ENCODE results near the gene CFAP92. TPM values are rescaled to one million over a fixed set of nuclear protein-coding genes. Genes with fewer than 3 reads are reported as not detected.

CFAP92 gene
- total RNA-seq, 1 donor from 2014 or later = not detected

- no peak for ATAC-seq (ENCODE audit: poor library complexity)
- DNase-seq = no peak
- intact Hi-C loops (cut with DNase I) = no loop called here
Measured at GRCh38 chr3:128994581-128995546, 988 bp upstream of the CFAP92 start.

- ATAC-seq (ENCODE audit: poor library complexity) (no peak), DNase-seq (no peak)
- intact Hi-C loops (cut with DNase I) = no loop called here
Measured at GRCh38 chr3:128994173-128994512, 267 bp upstream of the CFAP92 start.

- no peak for DNase-seq
- intact Hi-C loops (cut with DNase I) = no loop called here
- no peak for ATAC-seq (ENCODE audit: poor library complexity)
Measured at GRCh38 chr3:128992926-128993460, 883 bp downstream of the CFAP92 start.

DNA sequence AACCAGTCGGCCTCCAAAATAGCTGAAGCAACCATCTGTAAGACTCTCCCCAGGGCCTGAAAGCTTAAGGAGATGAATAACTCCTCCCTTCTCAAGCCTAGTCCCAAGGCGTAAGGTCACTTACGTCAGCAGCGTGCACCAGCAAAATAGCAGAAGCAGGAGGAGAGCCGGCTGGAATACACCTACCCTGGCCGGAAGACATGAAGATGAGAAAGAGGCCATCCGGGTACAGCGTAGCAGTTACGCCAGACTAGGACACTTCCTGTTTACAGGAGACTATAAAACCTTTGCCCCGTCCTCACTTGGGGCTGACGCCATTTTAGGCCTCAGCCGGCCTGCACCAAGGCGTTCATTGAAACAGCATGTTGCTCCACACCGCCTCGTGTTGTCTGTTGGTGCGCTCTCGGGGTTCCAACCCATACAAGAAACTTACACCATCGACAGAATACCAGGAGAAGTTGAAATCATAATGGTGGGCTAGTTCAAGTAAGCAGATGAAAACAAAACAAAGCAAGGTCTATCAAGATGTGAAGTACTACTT, 2.5 kb downstream of the CFAP92 start:
- intact Hi-C loops (cut with DNase I) = no loop called here
- no peak for ATAC-seq (ENCODE audit: poor library complexity)
- DNase-seq = no peak

GRCh38 chr3:128988286-128988685, 5.6 kb downstream of the CFAP92 start:
- intact Hi-C loops (cut with DNase I) = no loop called here
- DNase-seq (no peak), ATAC-seq (ENCODE audit: poor library complexity) (no peak)

DNA sequence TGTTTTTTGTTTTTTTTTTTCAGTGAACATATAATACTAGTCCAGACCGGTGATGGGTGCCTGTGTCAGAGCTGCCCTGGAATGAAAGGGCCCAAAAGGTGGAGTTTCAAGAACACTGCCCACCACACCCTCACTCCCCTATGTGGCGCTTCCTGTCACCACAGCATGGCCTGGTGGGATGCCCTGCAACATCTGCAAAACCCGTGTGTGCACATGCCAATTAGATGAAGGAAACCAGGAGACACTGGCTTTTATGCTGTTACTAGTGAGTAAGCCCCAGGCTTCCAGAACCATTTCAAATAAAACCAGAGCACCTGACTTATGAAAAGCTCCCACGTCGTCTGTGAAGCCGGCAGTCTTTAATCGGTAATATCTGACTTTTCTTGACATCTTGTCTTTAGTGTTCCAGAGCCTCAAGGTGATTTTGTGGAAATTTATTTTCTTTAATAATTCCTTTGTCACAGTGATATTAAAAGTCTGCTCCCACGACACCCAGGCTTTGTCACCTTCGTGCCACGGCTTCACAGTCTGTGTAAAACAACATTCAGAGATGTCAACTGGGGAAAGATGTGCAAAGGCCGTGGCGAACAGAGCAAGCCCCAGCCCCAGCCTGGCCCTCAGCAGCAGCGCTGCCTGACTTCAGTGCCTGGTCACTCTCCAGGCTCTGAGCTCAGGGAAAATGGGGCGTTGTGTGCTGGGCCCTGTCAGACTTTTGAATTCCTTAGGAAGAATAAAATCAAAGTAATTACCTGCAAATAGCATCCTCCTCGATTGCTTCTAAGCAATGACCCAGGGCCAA, 6.4 kb downstream of the CFAP92 start:
- DNase-seq (no peak), ATAC-seq (ENCODE audit: poor library complexity) (no peak)
- intact Hi-C loops (cut with DNase I) = no loop called here

DNA sequence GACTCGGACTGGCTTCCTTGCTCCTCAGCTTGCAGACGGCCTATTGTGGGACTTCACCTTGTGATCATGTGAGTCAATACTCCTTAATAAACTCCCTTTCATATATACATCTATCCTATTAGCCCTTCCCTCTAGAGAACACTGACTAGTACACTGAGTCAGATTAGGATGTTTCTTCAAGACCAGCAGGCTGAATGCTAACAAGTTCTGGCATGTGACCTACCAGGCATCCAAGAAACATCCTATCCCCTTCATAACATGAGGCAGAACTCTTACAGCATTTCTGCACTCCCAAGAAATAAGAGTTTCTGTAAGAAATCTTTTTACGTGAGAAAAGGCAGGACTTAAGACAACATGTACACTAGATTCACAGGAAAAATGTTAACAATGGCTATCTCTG, 9.3 kb downstream of the CFAP92 start:
- ATAC-seq (ENCODE audit: poor library complexity) (no peak), DNase-seq (no peak)
- intact Hi-C loops (cut with DNase I) = no loop called here

DNA sequence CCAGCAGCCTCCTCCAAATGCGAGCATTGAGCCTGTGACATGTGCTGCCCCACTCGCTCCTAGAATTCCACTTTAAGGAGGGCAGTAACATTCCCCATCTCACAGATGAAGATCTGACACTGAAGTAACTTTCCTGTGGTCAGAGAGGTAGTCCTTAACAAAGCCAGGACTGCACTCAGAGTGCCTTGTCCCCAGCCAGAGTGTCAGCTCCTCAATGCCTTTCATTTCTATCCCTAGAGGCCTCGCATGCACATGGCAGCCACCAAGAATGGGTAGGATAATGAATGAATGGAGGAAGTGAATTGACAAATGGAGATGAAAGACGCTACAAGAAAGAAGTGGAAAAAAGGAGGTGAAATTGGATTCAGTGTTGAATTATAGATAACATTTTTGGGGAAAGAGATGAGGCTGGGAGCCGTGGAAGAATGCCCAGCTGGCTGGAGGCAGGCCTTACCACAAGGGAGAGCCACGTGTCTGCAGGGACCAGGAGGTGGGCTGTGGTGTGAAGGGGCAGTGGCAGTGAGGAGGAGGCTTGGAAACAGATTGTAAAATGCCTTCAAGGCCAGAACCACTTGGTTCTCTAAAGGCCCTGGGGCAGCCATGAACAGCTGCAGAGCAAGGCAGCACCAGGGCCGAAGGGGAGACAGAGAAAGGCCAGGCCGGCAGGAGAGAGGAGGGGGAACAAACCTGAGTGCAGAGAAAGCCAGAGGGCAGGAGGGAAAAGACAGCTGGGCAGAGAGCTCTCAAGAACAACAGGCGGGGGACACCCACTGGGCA, 10.4 kb downstream of the CFAP92 start:
- intact Hi-C loops (cut with DNase I) = no loop called here
- DNase-seq (no peak), ATAC-seq (ENCODE audit: poor library complexity) (no peak)

DNA sequence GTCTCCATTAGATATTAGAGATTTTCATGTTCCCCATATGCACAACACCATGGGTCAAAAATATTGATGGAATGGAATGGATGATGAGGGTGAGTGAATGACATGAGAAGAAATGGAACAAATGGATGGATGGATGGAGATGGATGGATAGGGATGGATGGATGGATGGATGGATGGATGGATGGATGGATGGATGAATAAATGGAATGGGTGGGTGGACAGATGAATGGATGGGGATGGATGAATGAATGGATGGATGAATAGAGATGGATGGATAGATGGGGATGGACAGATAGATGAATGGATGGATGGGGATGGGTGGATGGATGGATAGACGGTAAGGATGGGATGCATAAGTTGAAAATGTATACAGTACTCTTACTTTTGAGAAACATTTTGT, 18.6 kb downstream of the CFAP92 start:
- intact Hi-C loops (cut with DNase I) = loop anchor here (10.0 kb wide), 3 partner anchors 120 to 340 kb away; partner anchors contain the start of gene COPG1

GRCh38 chr3:128973988-128974564, 19.8 kb downstream of the CFAP92 start:
- no peak for DNase-seq
- ATAC-seq (ENCODE audit: poor library complexity) = no peak
- intact Hi-C loops (cut with DNase I) = loop anchor here (10.0 kb wide), 3 partner anchors 121 to 341 kb away; partner anchors contain the start of gene COPG1

More for the DNA sequence above, 18.6 kb downstream of the CFAP92 start:
- ATAC-seq (ENCODE audit: poor library complexity) (no peak), DNase-seq (no peak)

DNA sequence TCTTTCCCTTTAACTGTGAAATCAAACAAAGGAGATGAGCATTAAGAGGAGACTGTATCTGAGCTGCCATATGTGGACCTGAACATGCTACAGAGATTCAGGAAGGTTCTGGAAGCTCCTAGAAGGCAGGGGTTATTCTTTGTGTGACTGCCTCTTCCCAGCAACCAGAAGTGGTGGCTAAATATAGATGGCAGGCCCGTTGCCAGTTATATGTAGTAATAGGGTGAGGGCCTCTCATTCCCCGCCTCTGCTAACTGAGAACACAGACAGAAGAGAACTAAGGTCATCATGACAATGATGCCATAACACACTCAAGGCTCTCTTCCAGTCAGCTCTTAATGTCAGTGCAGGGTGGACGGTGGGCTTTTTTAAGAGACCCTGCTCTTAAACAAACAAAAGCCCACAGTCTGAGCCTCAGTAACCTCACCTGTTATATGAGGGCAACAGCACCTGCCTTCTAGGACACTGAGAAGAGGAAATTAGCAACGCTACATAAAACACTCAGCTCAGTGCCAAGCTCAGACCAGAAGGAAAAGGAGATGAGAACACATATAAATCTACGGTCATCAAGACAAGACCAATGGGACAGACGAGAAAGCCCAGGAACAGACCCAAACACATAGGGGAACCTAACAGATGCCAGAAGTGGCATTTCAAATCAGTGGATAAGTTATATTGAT, 22.3 kb downstream of the CFAP92 start:
- intact Hi-C loops (cut with DNase I) = loop anchor here (10.0 kb wide), 3 partner anchors 123 to 343 kb away; partner anchors contain the start of gene COPG1
- peak; percentile 59 for DNase-seq
- ATAC-seq (ENCODE audit: poor library complexity) = peak; percentile 94

GRCh38 chr3:128970740-128971047, 23.2 kb downstream of the CFAP92 start:
- ATAC-seq (ENCODE audit: poor library complexity) (peak; percentile 5), DNase-seq (no peak)
- intact Hi-C loops (cut with DNase I) = loop anchor here (10.0 kb wide), 3 partner anchors 124 to 344 kb away; partner anchors contain the start of gene COPG1

DNA sequence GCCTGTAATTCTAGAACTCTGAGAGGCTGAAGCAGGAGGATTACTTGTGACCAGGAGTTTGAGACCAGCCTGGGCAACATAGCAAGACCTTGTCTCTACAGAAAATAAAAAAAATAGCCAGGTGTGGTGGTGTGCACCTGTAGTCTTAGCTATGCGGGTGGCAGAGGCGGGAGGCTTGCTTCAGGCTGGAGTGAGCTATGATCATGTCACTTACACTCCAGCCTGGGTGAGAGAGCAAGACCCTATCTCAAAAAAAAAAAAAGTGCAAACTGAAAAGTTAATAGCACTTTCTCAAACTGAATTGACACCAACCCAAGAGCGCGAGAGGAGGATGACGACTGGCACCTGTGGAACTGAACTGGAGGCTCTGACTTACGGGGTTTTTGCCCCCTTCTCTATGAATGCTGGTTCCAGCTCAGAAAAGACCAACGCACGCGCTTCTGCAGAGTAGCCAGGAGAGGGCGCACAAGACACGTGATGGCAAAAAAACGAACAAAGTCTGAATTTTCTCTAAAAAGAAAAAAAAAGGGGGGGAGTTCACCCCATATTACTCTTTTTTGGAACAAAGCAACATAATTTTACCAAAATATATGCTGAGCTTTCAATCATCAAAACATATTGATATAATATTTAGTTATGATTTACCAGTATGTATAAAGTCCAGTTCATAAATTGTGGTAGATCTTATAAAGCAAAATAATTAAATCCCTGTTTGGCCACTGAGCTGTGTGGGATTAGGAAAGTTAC, 23.7 kb downstream of the CFAP92 start:
- DNase-seq (peak; percentile 52), ATAC-seq (ENCODE audit: poor library complexity) (peak; percentile 62)
- intact Hi-C loops (cut with DNase I) = loop anchor here (10.0 kb wide), 3 partner anchors 125 to 345 kb away; partner anchors contain the start of gene COPG1

GRCh38 chr3:128967748-128968355, 26.0 kb downstream of the CFAP92 start:
- DNase-seq = no peak

DNA sequence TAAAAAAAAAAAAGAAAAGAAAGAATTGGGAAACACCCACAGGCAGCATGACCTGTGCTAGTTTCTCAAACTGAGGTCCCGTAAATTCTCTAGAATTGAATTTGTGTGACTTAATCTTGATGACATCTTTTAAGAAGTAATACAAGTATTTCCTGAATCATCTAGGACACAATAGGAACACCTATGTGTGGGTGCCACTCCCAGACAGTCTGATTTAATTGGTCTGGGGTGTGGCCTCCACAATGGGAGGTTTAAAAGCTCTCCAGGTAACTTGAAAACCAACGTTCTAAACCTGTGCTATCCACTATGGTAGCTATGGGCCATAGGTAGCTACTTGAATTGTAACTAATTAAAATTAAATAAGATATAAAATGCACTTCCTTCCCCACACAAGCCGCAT, 28.1 kb downstream of the CFAP92 start:
- ATAC-seq (ENCODE audit: poor library complexity) (no peak), DNase-seq (no peak)
- intact Hi-C loops (cut with DNase I) = no loop called here

More at GRCh38 chr3:128967748-128968355, 26.0 kb downstream of the CFAP92 start:
- intact Hi-C loops (cut with DNase I) = no loop called here
- ATAC-seq (ENCODE audit: poor library complexity) = no peak

- DNase-seq (no peak), ATAC-seq (ENCODE audit: poor library complexity) (no peak)
- intact Hi-C loops (cut with DNase I) = no loop called here
Measured at GRCh38 chr3:128965280-128965679, 28.6 kb downstream of the CFAP92 start.

All from Right ventricle myocardium superior (tissue), 1 donor.